Erythroblast (primary cell): Measurements from ENCODE around the gene SLC25A38.

ENCODE experiments used
- DNase-seq, 2 experiments: peaks; one replicate each; lab custom pipeline; 2025; lab: John Stamatoyannopoulos, UW
- GATA1 ChIP-seq: IDR thresholded peaks from 2 replicates; pipeline ENCODE4 v1.6.1; 2011; ENCODE audit warnings: low read depth, mild to moderate bottlenecking, control low read depth, low read length, moderate library complexity
- POLR2A ChIP-seq: IDR thresholded peaks from 2 replicates; pipeline ENCODE4 v1.6.1; 2011; ENCODE audit warnings: mild to moderate bottlenecking, low read length

Gene SLC25A38

DNA sequence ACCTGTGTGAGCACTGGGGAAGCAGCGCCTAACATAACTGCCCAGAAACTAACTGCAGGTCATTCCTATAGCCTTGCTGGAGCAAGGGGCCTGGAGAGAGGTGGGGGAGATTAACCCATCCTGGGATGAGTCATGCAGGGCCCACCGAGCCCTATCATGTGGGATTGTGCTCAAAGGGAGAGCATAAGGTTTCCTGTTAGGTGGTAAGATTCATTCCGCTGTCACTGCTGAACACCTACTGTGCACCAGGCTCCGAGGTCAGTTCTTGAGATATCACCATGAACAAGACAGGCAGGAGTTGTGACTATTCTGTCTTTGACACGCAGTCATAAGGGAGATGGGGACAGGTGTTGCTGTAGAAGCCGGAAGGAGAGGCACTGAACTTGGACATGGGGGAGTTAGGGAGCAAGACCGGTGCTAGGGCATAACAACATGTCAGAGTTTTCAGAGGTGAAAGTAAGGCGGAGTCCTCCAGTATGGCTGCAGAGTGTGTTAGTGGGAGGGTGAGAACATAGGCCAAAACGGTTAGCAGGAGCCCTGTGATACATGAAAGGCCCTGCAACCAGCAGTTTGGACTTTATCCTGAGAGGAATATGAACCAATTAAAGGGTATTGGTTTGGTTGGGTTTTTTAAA, 2.4 kb downstream of the SLC25A38 start:
- no peak for DNase-seq
- TF ChIP-seq GATA1 (no peak), POLR2A (no peak)

DNA sequence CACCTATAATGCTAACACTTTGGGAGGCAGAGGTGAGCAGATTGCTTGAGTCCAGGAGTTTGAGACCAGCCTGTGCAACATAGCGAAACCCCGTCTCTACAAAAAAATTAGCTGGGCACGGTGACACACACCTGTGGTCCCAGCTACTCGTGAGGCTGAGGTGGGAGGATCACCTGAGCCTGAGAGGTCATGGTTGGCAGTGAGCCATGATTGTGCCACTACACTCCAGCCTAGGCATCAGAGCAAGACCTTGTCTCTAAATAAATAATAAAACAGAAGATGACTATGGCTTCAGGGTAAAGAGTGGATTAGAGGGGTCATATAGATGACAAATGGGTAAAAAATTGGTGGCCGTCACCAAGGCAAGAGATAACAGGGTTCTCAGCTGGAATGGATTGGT, 3.1 kb downstream of the SLC25A38 start:
- no peak for DNase-seq
- TF ChIP-seq POLR2A: no peak
- TF ChIP-seq GATA1: no peak

DNA sequence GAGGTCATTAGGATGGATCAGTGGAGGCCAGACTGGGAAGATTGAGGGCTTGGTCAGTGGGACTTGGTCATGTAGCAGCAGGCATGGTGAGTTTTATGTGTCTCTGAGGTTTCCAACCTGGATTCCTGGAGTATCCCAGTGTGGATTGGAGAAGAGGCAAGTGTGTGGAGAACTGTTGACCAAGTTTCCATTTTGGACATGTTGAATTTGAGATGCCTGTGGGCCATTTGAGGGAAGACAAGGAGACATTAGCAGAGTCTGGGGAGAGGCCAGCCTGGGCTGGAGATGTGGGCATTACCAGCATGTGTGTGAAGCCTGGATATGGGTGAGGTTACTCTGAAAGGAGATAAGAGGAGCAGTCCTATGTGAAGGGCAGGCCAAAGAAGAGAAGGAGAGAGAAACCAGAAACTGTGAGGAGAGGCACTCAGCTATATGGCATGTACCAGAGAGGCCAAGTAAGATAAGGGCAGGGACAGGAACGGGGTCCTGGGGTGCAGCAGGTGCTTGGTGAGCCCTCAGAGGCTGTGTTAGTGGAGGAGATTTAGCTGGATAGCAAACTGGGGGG, 4.3 kb downstream of the SLC25A38 start:
- TF ChIP-seq POLR2A: peak; percentile 92
- no peak for TF ChIP-seq GATA1
- DNase-seq: peak; percentile 88 to 94

GRCh38 chr3:39388153-39388552, 5.0 kb downstream of the SLC25A38 start:
- no peak for TF ChIP-seq GATA1
- no peak for TF ChIP-seq POLR2A
- peak; percentile 49 to 67 for DNase-seq

GRCh38 chr3:39388741-39389248, 5.6 kb downstream of the SLC25A38 start:
- peak; percentile 92 to 96 for DNase-seq
- TF ChIP-seq POLR2A (peak; percentile 68), GATA1 (no peak)

GRCh38 chr3:39390181-39390580, 7.0 kb downstream of the SLC25A38 start:
- DNase-seq: no peak
- TF ChIP-seq GATA1 (no peak), POLR2A (peak; percentile 8)

- no peak for DNase-seq
- TF ChIP-seq GATA1 (no peak), POLR2A (peak; percentile 14)
Observed at GRCh38 chr3:39396690-39397089, 13.5 kb downstream of the SLC25A38 start.

GRCh38 chr3:39398700-39399099, 15.5 kb downstream of the SLC25A38 start:
- DNase-seq: no peak
- no peak for TF ChIP-seq POLR2A
- TF ChIP-seq GATA1: no peak

GRCh38 chr3:39401983-39402382, 18.8 kb downstream of the SLC25A38 start:
- no peak for DNase-seq
- TF ChIP-seq GATA1 (no peak), POLR2A (no peak)

DNA sequence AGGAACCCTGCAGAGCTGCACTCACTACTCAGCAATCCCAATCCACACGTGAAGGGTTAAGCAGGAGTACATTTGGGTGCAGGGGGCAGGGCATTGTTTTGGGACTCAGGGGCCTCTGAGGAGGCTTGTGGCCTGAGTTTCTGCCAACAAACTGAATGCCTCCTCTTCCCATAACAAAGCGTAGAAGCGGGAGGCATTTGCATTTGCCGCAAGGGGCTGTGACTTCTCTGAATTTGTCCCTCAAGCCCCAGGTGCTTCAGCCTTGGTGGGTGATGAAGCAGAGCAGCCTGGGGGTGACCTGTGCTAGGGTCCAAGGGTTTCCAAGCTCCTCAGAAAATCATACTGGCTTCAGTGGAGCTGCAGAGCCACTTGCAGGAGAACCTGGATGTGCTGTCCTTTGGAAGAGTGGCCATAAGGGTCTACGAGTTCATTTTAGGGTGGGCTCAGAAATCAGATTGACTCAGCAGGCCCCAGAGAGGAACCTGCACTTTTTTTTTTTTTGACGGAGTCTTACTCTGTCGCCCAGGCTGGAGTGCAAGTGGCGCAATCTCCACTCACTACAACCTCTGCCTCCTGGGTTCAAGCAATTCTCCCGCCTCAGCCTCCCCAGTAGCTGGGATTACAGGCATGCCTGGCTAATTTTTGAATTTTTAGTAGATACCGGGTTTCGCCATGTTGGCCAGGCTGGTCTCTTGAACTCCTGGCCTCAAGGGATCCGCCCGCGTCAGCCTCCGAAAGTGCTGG, 21.9 kb downstream of the SLC25A38 start:
- TF ChIP-seq GATA1: no peak
- no peak for TF ChIP-seq POLR2A
- no peak for DNase-seq

DNA sequence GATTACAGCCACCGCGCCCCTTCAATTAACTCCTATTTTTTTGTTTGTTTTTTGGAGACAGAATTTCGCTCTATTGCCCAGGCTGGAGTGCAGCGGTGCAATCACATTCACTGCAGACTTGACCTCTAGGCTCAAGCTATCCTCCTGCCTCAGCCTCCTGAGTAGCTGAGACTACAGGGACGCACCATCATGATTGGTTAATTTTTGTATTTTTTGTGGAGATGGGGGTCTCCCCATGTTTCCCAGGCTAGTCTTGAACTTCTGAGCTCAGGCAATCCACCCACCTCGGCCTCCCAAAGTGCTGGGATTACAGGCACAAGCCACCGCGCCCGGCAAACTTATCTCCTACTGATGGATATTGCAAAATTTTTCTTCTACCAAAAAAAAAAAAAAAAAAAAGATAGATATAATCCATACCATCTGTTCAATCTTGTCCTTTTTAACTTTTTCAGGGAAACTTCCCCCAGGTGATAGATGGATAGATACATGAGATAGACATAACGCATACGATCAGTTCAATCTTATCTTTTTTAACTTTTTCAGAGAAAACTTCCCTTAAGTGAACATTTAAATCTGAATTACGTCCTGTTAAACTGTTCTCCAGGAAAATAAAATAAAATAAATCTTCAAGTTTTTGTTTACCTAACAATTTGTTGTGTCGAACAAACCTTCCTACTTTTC, 22.7 kb downstream of the SLC25A38 start:
- TF ChIP-seq GATA1 (no peak), POLR2A (no peak)
- DNase-seq: no peak

GRCh38 chr3:39406368-39407258, 23.4 kb downstream of the SLC25A38 start, which contains the start of gene RPSA:
RPSA (plus strand) TSS chr3:39406720; CDS start chr3:39407654, 934 bp downstream.
- DNase-seq: peak; percentile 97 to 98
- TF ChIP-seq POLR2A (peak; percentile 99), GATA1 (no peak)
